HEK293 (cell line): ENCODE data around the gene ANKH.

Experiments
- GLIS1 ChIP-seq: fragments of 450-650 bp; formaldehyde crosslinking; IDR thresholded peaks from 2 replicates; pipeline ENCODE4 v1.5.1; 2016; ENCODE audit warnings: missing biosample characterization, missing genetic modification characterization
- MZF1 ChIP-seq: fragments of 450-650 bp; formaldehyde crosslinking; IDR thresholded peaks from 2 replicates; pipeline ENCODE4 v1.5.1; 2017; ENCODE audit warnings: missing biosample characterization, missing genetic modification characterization, borderline replicate concordance
- PRDM2 ChIP-seq: fragments of 450-650 bp; formaldehyde crosslinking; IDR thresholded peaks from 2 replicates; pipeline ENCODE4 v1.5.1; 2016; ENCODE audit warnings: missing biosample characterization, missing genetic modification characterization, borderline replicate concordance
- SCRT2 ChIP-seq: fragments of 450-650 bp; formaldehyde crosslinking; IDR thresholded peaks from 2 replicates; pipeline ENCODE4 v1.5.1; 2016; ENCODE audit warnings: missing biosample characterization, missing genetic modification characterization
- YY2 ChIP-seq: fragments of 450-650 bp; formaldehyde crosslinking; IDR thresholded peaks from 2 replicates; pipeline ENCODE4 v1.5.1; 2016; ENCODE audit warnings: missing biosample characterization, missing genetic modification characterization
- ZBTB17 ChIP-seq: fragments of 450-650 bp; formaldehyde crosslinking; IDR thresholded peaks from 2 replicates; pipeline ENCODE4 v1.5.1; 2016; ENCODE audit warnings: missing biosample characterization, missing genetic modification characterization
- ZIC2 ChIP-seq: fragments of 450-650 bp; formaldehyde crosslinking; IDR thresholded peaks from 2 replicates; pipeline ENCODE4 v1.5.1; 2016; ENCODE audit warnings: missing biosample characterization, missing genetic modification characterization
- ZNF10 ChIP-seq: fragments of 450-650 bp; formaldehyde crosslinking; IDR thresholded peaks from 2 replicates; pipeline ENCODE4 v1.5.1; 2017; ENCODE audit warnings: missing biosample characterization, missing genetic modification characterization
- ZNF174 ChIP-seq: fragments of 450-650 bp; formaldehyde crosslinking; IDR thresholded peaks from 2 replicates; pipeline ENCODE4 v1.5.0; 2017; ENCODE audit warnings: missing biosample characterization, mild to moderate bottlenecking, missing genetic modification characterization
- ZNF211 ChIP-seq: fragments of 450-650 bp; formaldehyde crosslinking; IDR thresholded peaks from 2 replicates; pipeline ENCODE4 v1.5.1; 2016; ENCODE audit warnings: low read depth, missing biosample characterization, missing genetic modification characterization
- ZNF311 ChIP-seq: fragments of 450-650 bp; formaldehyde crosslinking; IDR thresholded peaks from 2 replicates; pipeline ENCODE4 v1.5.1; 2017; ENCODE audit warnings: missing biosample characterization, missing genetic modification characterization, borderline replicate concordance
- ZNF354C ChIP-seq: fragments of 450-650 bp; formaldehyde crosslinking; IDR thresholded peaks from 2 replicates; pipeline ENCODE4 v1.5.1; 2016; ENCODE audit warnings: missing biosample characterization, missing genetic modification characterization, low read depth, borderline replicate concordance
- ZNF529 ChIP-seq: fragments of 450-650 bp; formaldehyde crosslinking; IDR thresholded peaks from 2 replicates; pipeline ENCODE4 v1.5.1; 2017; ENCODE audit warnings: missing genetic modification characterization, missing biosample characterization; ENCODE audit not compliant: insufficient replicate concordance
- ZNF530 ChIP-seq: fragments of 450-650 bp; formaldehyde crosslinking; IDR thresholded peaks from 2 replicates; pipeline ENCODE4 v1.5.1; 2016; ENCODE audit warnings: low read depth, missing biosample characterization, missing genetic modification characterization
- ZNF558 ChIP-seq: fragments of 450-650 bp; formaldehyde crosslinking; IDR thresholded peaks from 2 replicates; pipeline ENCODE4 v1.5.1; 2016; ENCODE audit warnings: missing biosample characterization, missing genetic modification characterization
- ZNF580 ChIP-seq: fragments of 450-650 bp; formaldehyde crosslinking; IDR thresholded peaks from 2 replicates; pipeline ENCODE4 v1.5.1; 2016; ENCODE audit warnings: missing biosample characterization, missing genetic modification characterization
- ZNF629 ChIP-seq: fragments of 450-650 bp; formaldehyde crosslinking; IDR thresholded peaks from 2 replicates; pipeline ENCODE4 v1.5.1; 2017; ENCODE audit warnings: missing biosample characterization, missing genetic modification characterization
- ZNF654 ChIP-seq: fragments of 450-650 bp; formaldehyde crosslinking; IDR thresholded peaks from 2 replicates; pipeline ENCODE4 v1.5.1; 2016; ENCODE audit warnings: low read depth, missing biosample characterization, missing genetic modification characterization
- ZNF658 ChIP-seq: fragments of 450-650 bp; formaldehyde crosslinking; IDR thresholded peaks from 2 replicates; pipeline ENCODE4; 2016; ENCODE audit warnings: missing biosample characterization, missing genetic modification characterization
- ZSCAN18 ChIP-seq: fragments of 450-650 bp; formaldehyde crosslinking; IDR thresholded peaks from 2 replicates; pipeline ENCODE4 v1.5.1; 2016; ENCODE audit warnings: missing biosample characterization, missing genetic modification characterization
- ZSCAN30 ChIP-seq: fragments of 450-650 bp; IDR thresholded peaks from 2 replicates; pipeline ENCODE4 v1.5.1; 2018; ENCODE audit warnings: missing biosample characterization, mild to moderate bottlenecking, missing genetic modification characterization, moderate library complexity
- TF ChIP-seq, protein P1 (sequence below): fragments of 450-650 bp; formaldehyde crosslinking; IDR thresholded peaks from 2 replicates; pipeline ENCODE4 v1.5.1; 2016; ENCODE audit warnings: missing biosample characterization, missing genetic modification characterization
- TF ChIP-seq, protein P2 (sequence below): fragments of 450-650 bp; formaldehyde crosslinking; IDR thresholded peaks from 2 replicates; pipeline ENCODE4 v1.5.1; 2016; ENCODE audit warnings: missing biosample characterization, missing genetic modification characterization
- TF ChIP-seq, protein P3 (sequence below): fragments of 450-650 bp; formaldehyde crosslinking; IDR thresholded peaks from 2 replicates; pipeline ENCODE4 v1.5.1; 2017; ENCODE audit warnings: missing biosample characterization, missing genetic modification characterization
- TF ChIP-seq, protein P4 (sequence below): fragments of 450-650 bp; formaldehyde crosslinking; IDR thresholded peaks from 2 replicates; pipeline ENCODE4; 2016; ENCODE audit warnings: missing biosample characterization, missing genetic modification characterization

Gene ANKH

GRCh38 chr5:14664270-14665100 lies 207.1 kb downstream of the ANKH start, which contains the start of gene OTULIN (continued):
- peak; percentile 86 for TF ChIP-seq ZBTB17
- no peak for TF ChIP-seq ZNF654 (tag by site-specific recombination)
- TF ChIP-seq SCRT2 (tag by site-specific recombination) = peak; percentile 47
- TF ChIP-seq MZF1 (tag by site-specific recombination) = peak; percentile 92
- TF ChIP-seq, protein P1, sequence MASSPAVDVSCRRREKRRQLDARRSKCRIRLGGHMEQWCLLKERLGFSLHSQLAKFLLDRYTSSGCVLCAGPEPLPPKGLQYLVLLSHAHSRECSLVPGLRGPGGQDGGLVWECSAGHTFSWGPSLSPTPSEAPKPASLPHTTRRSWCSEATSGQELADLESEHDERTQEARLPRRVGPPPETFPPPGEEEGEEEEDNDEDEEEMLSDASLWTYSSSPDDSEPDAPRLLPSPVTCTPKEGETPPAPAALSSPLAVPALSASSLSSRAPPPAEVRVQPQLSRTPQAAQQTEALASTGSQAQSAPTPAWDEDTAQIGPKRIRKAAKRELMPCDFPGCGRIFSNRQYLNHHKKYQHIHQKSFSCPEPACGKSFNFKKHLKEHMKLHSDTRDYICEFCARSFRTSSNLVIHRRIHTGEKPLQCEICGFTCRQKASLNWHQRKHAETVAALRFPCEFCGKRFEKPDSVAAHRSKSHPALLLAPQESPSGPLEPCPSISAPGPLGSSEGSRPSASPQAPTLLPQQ (tag by site-specific recombination) = peak; percentile 96
- TF ChIP-seq ZNF580 (tag by site-specific recombination) = peak; percentile 85; the same call in 1 of the 2 replicates
- no peak for TF ChIP-seq ZNF558 (tag by site-specific recombination)
- TF ChIP-seq ZSCAN18 (tag by site-specific recombination) = 0 out of 2 replicates have a peak, but pooled peaks have one; percentile 31
- TF ChIP-seq PRDM2 = no peak
- TF ChIP-seq, protein P2, sequence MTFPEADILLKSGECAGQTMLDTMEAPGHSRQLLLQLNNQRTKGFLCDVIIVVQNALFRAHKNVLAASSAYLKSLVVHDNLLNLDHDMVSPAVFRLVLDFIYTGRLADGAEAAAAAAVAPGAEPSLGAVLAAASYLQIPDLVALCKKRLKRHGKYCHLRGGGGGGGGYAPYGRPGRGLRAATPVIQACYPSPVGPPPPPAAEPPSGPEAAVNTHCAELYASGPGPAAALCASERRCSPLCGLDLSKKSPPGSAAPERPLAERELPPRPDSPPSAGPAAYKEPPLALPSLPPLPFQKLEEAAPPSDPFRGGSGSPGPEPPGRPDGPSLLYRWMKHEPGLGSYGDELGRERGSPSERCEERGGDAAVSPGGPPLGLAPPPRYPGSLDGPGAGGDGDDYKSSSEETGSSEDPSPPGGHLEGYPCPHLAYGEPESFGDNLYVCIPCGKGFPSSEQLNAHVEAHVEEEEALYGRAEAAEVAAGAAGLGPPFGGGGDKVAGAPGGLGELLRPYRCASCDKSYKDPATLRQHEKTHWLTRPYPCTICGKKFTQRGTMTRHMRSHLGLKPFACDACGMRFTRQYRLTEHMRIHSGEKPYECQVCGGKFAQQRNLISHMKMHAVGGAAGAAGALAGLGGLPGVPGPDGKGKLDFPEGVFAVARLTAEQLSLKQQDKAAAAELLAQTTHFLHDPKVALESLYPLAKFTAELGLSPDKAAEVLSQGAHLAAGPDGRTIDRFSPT (tag by site-specific recombination) = peak; percentile 89
- no peak for TF ChIP-seq ZNF311 (tag by site-specific recombination)
- TF ChIP-seq ZNF629 (tag by site-specific recombination) = peak; percentile 83
- no peak for TF ChIP-seq ZNF354C (tag by site-specific recombination)
- TF ChIP-seq, protein P3, sequence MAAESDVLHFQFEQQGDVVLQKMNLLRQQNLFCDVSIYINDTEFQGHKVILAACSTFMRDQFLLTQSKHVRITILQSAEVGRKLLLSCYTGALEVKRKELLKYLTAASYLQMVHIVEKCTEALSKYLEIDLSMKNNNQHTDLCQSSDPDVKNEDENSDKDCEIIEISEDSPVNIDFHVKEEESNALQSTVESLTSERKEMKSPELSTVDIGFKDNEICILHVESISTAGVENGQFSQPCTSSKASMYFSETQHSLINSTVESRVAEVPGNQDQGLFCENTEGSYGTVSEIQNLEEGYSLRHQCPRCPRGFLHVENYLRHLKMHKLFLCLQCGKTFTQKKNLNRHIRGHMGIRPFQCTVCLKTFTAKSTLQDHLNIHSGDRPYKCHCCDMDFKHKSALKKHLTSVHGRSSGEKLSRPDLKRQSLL (tag by site-specific recombination) = peak; percentile 94
- TF ChIP-seq ZNF529 (tag by site-specific recombination) = no peak
- TF ChIP-seq GLIS1 (tag by site-specific recombination) = peak; percentile 64
- no peak for TF ChIP-seq ZNF211 (tag by site-specific recombination)
- peak; percentile 67 for TF ChIP-seq ZIC2
- no peak for TF ChIP-seq ZNF174 (tag by site-specific recombination)
- no peak for TF ChIP-seq ZNF530 (tag by site-specific recombination)
- no peak for TF ChIP-seq YY2 (tag by site-specific recombination)
- no peak for TF ChIP-seq ZNF658 (tag by site-specific recombination)
- TF ChIP-seq, protein P4, sequence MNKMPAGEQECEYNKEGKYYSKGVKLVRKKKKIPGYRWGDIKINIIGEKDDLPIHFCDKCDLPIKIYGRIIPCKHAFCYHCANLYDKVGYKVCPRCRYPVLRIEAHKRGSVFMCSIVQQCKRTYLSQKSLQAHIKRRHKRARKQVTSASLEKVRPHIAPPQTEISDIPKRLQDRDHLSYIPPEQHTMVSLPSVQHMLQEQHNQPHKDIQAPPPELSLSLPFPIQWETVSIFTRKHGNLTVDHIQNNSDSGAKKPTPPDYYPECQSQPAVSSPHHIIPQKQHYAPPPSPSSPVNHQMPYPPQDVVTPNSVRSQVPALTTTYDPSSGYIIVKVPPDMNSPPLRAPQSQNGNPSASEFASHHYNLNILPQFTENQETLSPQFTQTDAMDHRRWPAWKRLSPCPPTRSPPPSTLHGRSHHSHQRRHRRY (tag by site-specific recombination) = no peak; the same call in 1 of the 2 replicates
- TF ChIP-seq ZNF10 (tag by site-specific recombination) = peak; percentile 50; the same call in 1 of the 2 replicates
- TF ChIP-seq ZSCAN30 (tag by site-specific recombination) = peak; percentile 89
